GM23338 (cell line): Measurements from ENCODE around the gene DOCK1. TPM values are rescaled to one million over a fixed set of nuclear protein-coding genes. Genes with fewer than 3 reads are reported as not detected.

Source experiments
- ATAC-seq: fragments of 200-7000 bp; cut with Tn5 transposase; 3 replicates; pipeline ENCODE4 v1.9.1; 2020
- DNase-seq: peaks from one replicate; pipeline ENCODE4 v3.0.0-alpha.2; 2015; ENCODE audit warnings: low spot score
- H2AFZ ChIP-seq: fragments of 200-600 bp; sonication (generic); 2 replicates; pipeline ENCODE4 v1.8.0; 2016; ENCODE audit warnings: antibody characterized with exemption, mild to moderate bottlenecking, moderate library complexity
- H3F3A ChIP-seq: fragments of 200-600 bp; sonication (generic); replicated peaks from 2 replicates; pipeline ENCODE4 v1.8.0; 2017; ENCODE audit warnings: antibody characterized with exemption, mixed run types, low read depth
- H3K27ac ChIP-seq: fragments of 200-600 bp; sonication (generic); 2 replicates; pipeline ENCODE4 v1.6.1; 2016; ENCODE audit warnings: low read depth
- H3K27me3 ChIP-seq: fragments of 200-600 bp; sonication (generic); 2 replicates; pipeline ENCODE4 v1.8.0; 2016; ENCODE audit warnings: mild to moderate bottlenecking, mixed run types, moderate library complexity; ENCODE audit not compliant: insufficient read depth
- H3K36me3 ChIP-seq: fragments of 200-600 bp; sonication (generic); 2 replicates; pipeline ENCODE4 v1.8.0; 2016; ENCODE audit warnings: mild to moderate bottlenecking; ENCODE audit not compliant: insufficient read depth
- H3K4me1 ChIP-seq: fragments of 200-600 bp; sonication (generic); 2 replicates; pipeline ENCODE4 v1.8.0; 2016; ENCODE audit warnings: mild to moderate bottlenecking, moderate library complexity; ENCODE audit not compliant: insufficient read depth
- H3K4me2 ChIP-seq: fragments of 200-600 bp; sonication (generic); 2 replicates; pipeline ENCODE4 v1.7.1; 2017; ENCODE audit warnings: mixed run types
- H3K4me3 ChIP-seq: fragments of 200-600 bp; sonication (generic); 2 replicates; pipeline ENCODE4 v1.6.1; 2016; ENCODE audit warnings: mixed run types
- H3K79me2 ChIP-seq: fragments of 200-600 bp; sonication (generic); replicated peaks from 2 replicates; pipeline ENCODE4 v1.8.0; 2017; ENCODE audit warnings: mild to moderate bottlenecking; ENCODE audit not compliant: insufficient read depth
- H3K9me2 ChIP-seq: fragments of 200-600 bp; sonication (generic); 2 replicates; pipeline ENCODE4 v1.8.0; 2017; ENCODE audit not compliant: insufficient read depth
- H4K20me1 ChIP-seq: fragments of 200-600 bp; sonication (generic); replicated peaks from 2 replicates; pipeline ENCODE4 v1.8.0; 2017; ENCODE audit warnings: mild to moderate bottlenecking; ENCODE audit not compliant: insufficient read depth
- H3K27ac Mint-ChIP-seq: 2 replicates; pipeline ENCODE4 v1.8.0; 2020; ENCODE audit warnings: inconsistent platforms, mild to moderate bottlenecking, moderate library complexity, mixed read lengths
- H3K27me3 Mint-ChIP-seq: 3 replicates; pipeline ENCODE4 v1.8.0; 2022; ENCODE audit warnings: low read depth, mild to moderate bottlenecking, moderate library complexity, mixed read lengths, inconsistent platforms; ENCODE audit not compliant: insufficient read depth, poor library complexity
- H3K36me3 Mint-ChIP-seq: 3 replicates; pipeline ENCODE4 v1.8.0; 2021; ENCODE audit warnings: low read depth, mild to moderate bottlenecking, inconsistent platforms, moderate library complexity, mixed read lengths
- H3K4me1 Mint-ChIP-seq: 3 replicates; pipeline ENCODE4 v1.8.0; 2020; ENCODE audit warnings: mild to moderate bottlenecking, inconsistent platforms, mixed read lengths
- H3K4me3 Mint-ChIP-seq: 3 replicates; pipeline ENCODE4 v1.8.0; 2021; ENCODE audit warnings: moderate library complexity, mild to moderate bottlenecking, inconsistent platforms, mixed read lengths
- H3K9me3 Mint-ChIP-seq: 3 replicates; pipeline ENCODE4 v1.8.0; 2020; ENCODE audit warnings: moderate library complexity, mild to moderate bottlenecking, inconsistent platforms, mixed read lengths
- EZH2 ChIP-seq: fragments of 200-600 bp; sonication (generic); IDR thresholded peaks from one replicate; pipeline ENCODE4 v1.8.0; 2017; ENCODE audit warnings: antibody characterized with exemption, mild to moderate bottlenecking, low read depth; ENCODE audit not compliant: unreplicated experiment
- EZH2phosphoT487 ChIP-seq: fragments of 200-600 bp; sonication (generic); IDR thresholded peaks from one replicate; pipeline ENCODE4 v1.8.1; 2018; ENCODE audit warnings: antibody characterized with exemption; ENCODE audit not compliant: unreplicated experiment
- JUNB ChIP-seq: IDR thresholded peaks from one replicate; pipeline ENCODE4 v1.6.1; 2016; ENCODE audit warnings: antibody characterized with exemption; ENCODE audit not compliant: unreplicated experiment
- NANOG ChIP-seq: IDR thresholded peaks from 2 replicates; pipeline ENCODE4 v1.6.1; 2016; ENCODE audit warnings: antibody characterized with exemption, borderline replicate concordance
- STAT1 ChIP-seq: IDR thresholded peaks from one replicate; pipeline ENCODE4 v1.6.1; 2016; ENCODE audit warnings: antibody characterized with exemption; ENCODE audit not compliant: unreplicated experiment
- ZNF331 ChIP-seq: fragments of 250-450 bp; sonication (Bioruptor Pico); IDR thresholded peaks from 2 replicates; pipeline ENCODE4 v1.5.0; 2020; ENCODE audit warnings: low read depth, mild to moderate bottlenecking, moderate library complexity
- polyA plus RNA-seq: library from polyadenylated mRNA; unstranded; fragments of >200 nt; fragmentation: Nextera tagmentation; extraction: Ambion mirVana; gene quantifications from 2 replicates; pipeline ENCODE4 v1.2.1, GENCODE V29; 2016
- total RNA-seq: library from RNA; depleted of rRNA; stranded (reverse); fragments of >200 nt; shearing (Covaris generic); gene quantifications from 2 replicates; pipeline ENCODE4 v1.2.3, GENCODE V29; 2014
- TF ChIP-seq, protein P1 (sequence below): fragments of 250-450 bp; sonication (Bioruptor Pico); IDR thresholded peaks from 2 replicates; pipeline ENCODE4 v1.5.0; 2020; ENCODE audit warnings: mild to moderate bottlenecking, moderate library complexity
- TF ChIP-seq, protein P2 (sequence below), 2 experiments: fragments of 200-600 bp in 1 of 2; sonication (generic) in 1 of 2; conservative IDR thresholded peaks; 2 replicates each; pipeline versions ENCODE4 v1.5.1 to v1.6.1; 2016 to 2017; ENCODE audit warnings: antibody characterized with exemption in 2 of 2, low read depth in 2 of 2, mild to moderate bottlenecking in 2 of 2, moderate library complexity in 1 of 2

The DOCK1 gene
- total and polyA plus RNA-seq, 2 experiments from 2014 or later = 13.2 to 55.3 TPM

DNA sequence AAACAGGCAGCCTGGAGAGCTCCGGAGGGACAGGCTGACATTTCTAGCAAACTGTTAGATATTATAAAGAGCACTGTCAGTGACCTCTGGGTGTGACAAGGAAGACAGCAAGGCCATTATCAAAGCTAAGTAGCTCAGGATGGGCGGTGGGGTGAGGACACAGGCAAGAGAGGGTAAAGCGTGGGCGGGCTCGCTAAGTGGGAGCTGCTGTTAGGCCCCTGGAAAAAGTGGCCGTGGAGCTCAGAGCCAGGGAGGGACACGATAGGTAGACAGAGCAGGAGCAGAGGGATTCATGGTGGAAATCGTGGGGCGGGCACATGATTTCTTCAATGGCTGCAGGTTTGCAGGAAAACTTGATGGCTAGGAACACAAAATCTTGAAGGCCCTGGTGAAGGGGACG, 592.5 kb downstream of the DOCK1 start (continued):
- TF ChIP-seq, protein P1, sequence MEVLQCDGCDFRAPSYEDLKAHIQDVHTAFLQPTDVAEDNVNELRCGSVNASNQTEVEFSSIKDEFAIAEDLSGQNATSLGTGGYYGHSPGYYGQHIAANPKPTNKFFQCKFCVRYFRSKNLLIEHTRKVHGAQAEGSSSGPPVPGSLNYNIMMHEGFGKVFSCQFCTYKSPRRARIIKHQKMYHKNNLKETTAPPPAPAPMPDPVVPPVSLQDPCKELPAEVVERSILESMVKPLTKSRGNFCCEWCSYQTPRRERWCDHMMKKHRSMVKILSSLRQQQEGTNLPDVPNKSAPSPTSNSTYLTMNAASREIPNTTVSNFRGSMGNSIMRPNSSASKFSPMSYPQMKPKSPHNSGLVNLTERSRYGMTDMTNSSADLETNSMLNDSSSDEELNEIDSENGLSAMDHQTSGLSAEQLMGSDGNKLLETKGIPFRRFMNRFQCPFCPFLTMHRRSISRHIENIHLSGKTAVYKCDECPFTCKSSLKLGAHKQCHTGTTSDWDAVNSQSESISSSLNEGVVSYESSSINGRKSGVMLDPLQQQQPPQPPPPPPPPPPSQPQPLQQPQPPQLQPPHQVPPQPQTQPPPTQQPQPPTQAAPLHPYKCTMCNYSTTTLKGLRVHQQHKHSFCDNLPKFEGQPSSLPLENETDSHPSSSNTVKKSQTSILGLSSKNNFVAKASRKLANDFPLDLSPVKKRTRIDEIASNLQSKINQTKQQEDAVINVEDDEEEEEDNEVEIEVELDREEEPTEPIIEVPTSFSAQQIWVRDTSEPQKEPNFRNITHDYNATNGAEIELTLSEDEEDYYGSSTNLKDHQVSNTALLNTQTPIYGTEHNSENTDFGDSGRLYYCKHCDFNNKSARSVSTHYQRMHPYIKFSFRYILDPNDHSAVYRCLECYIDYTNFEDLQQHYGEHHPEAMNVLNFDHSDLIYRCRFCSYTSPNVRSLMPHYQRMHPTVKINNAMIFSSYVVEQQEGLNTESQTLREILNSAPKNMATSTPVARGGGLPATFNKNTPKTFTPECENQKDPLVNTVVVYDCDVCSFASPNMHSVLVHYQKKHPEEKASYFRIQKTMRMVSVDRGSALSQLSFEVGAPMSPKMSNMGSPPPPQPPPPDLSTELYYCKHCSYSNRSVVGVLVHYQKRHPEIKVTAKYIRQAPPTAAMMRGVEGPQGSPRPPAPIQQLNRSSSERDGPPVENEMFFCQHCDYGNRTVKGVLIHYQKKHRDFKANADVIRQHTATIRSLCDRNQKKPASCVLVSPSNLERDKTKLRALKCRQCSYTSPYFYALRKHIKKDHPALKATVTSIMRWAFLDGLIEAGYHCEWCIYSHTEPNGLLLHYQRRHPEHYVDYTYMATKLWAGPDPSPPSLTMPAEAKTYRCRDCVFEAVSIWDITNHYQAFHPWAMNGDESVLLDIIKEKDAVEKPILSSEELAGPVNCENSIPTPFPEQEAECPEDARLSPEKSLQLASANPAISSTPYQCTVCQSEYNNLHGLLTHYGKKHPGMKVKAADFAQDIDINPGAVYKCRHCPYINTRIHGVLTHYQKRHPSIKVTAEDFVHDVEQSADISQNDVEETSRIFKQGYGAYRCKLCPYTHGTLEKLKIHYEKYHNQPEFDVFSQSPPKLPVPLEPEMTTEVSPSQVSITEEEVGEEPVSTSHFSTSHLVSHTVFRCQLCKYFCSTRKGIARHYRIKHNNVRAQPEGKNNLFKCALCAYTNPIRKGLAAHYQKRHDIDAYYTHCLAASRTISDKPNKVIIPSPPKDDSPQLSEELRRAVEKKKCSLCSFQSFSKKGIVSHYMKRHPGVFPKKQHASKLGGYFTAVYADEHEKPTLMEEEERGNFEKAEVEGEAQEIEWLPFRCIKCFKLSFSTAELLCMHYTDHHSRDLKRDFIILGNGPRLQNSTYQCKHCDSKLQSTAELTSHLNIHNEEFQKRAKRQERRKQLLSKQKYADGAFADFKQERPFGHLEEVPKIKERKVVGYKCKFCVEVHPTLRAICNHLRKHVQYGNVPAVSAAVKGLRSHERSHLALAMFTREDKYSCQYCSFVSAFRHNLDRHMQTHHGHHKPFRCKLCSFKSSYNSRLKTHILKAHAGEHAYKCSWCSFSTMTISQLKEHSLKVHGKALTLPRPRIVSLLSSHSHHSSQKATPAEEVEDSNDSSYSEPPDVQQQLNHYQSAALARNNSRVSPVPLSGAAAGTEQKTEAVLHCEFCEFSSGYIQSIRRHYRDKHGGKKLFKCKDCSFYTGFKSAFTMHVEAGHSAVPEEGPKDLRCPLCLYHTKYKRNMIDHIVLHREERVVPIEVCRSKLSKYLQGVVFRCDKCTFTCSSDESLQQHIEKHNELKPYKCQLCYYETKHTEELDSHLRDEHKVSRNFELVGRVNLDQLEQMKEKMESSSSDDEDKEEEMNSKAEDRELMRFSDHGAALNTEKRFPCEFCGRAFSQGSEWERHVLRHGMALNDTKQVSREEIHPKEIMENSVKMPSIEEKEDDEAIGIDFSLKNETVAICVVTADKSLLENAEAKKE (CRISPR knock-in tag) = no peak
- TF ChIP-seq EZH2phosphoT487 = no peak
- TF ChIP-seq, protein P2, sequence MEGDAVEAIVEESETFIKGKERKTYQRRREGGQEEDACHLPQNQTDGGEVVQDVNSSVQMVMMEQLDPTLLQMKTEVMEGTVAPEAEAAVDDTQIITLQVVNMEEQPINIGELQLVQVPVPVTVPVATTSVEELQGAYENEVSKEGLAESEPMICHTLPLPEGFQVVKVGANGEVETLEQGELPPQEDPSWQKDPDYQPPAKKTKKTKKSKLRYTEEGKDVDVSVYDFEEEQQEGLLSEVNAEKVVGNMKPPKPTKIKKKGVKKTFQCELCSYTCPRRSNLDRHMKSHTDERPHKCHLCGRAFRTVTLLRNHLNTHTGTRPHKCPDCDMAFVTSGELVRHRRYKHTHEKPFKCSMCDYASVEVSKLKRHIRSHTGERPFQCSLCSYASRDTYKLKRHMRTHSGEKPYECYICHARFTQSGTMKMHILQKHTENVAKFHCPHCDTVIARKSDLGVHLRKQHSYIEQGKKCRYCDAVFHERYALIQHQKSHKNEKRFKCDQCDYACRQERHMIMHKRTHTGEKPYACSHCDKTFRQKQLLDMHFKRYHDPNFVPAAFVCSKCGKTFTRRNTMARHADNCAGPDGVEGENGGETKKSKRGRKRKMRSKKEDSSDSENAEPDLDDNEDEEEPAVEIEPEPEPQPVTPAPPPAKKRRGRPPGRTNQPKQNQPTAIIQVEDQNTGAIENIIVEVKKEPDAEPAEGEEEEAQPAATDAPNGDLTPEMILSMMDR (conservative IDR thresholded peaks at IDR 0.05; ENCODE audit: low read depth in 2 of 2) = no peak
- no peak for TF ChIP-seq STAT1
- no peak for TF ChIP-seq JUNB
- no peak for TF ChIP-seq EZH2
- TF ChIP-seq NANOG = no peak
- no peak for TF ChIP-seq ZNF331 (CRISPR knock-in tag)

DNA sequence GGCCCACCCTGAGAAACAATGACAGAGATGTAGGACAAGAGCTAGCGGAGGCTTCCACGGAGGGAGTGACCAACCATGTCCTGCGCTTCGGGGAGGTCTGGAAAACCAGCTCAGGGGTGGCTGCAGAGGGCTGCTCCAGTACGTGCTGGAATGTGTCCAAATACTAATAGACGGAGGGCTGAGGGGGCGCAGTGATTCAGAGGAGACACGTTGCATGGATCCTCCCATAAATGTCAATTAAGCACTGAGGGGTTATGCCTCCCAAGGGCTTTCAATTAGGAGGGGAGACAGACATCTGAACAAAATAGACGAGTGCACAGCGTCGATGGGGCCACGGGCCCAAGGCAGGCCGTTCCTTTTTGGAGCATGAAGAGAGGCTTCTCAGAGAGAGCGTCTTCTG, 592.9 kb downstream of the DOCK1 start:
- H3K27ac Mint-ChIP-seq = no peak overlapping the region

More for the DNA sequence above, 592.9 kb downstream of the DOCK1 start:
- TF ChIP-seq STAT1 (no peak), EZH2 (no peak)
- TF ChIP-seq, protein P1 (CRISPR knock-in tag) = no peak
- no peaks in the 10 kb centered on the region for H3K4me1 ChIP-seq
- no peak overlapping the region for H3K27ac ChIP-seq
- no peaks in the 10 kb centered on the region for H3K9me3 Mint-ChIP-seq
- DNase-seq (no peak), ATAC-seq (no peak)
- H3K27me3 Mint-ChIP-seq = peaks cover 5% of the 10 kb centered on the region
- H3K4me3 Mint-ChIP-seq = no peak overlapping the region
- H2AFZ ChIP-seq = no peak overlapping the region
- no peaks in the 10 kb centered on the region for H3K79me2 ChIP-seq
- no peaks in the 10 kb centered on the region for H3K27me3 ChIP-seq
- H3F3A ChIP-seq = no peaks in the 10 kb centered on the region
- no peaks in the 10 kb centered on the region; the same call in 2 of the 3 replicates for H3K4me1 Mint-ChIP-seq
- no peaks in the 10 kb centered on the region for H3K9me2 ChIP-seq
- no peaks in the 10 kb centered on the region for H3K36me3 Mint-ChIP-seq
- H3K4me2 ChIP-seq = no peak overlapping the region
- H3K36me3 ChIP-seq = no peaks in the 10 kb centered on the region
- H4K20me1 ChIP-seq = no peaks in the 10 kb centered on the region
- H3K4me3 ChIP-seq = no peak overlapping the region
